CD4-positive, alpha-beta T cell (primary cell): Measurements from ENCODE around the gene NRXN3. TPM values are rescaled to one million over a fixed set of nuclear protein-coding genes. Genes with fewer than 3 reads are reported as not detected.

Experiments
- ATAC-seq: fragments of 200-7000 bp; cut with Tn5 transposase; one replicate; pipeline ENCODE4 v1.10.0; 2022; ENCODE audit warnings: mild to moderate bottlenecking; ENCODE audit not compliant: poor library complexity
- CTCF ChIA-PET: fragments of 350-600 bp; sonication (Branson Sonifier 250); formaldehyde crosslinking; loops from one replicate; lab custom pipeline; 2021; ENCODE audit warnings: antibody characterized with exemption, inconsistent platforms; lab: Charles Lee
- POLR2A ChIA-PET: fragments of 350-600 bp; sonication (Branson Sonifier 250); formaldehyde crosslinking; loops from one replicate; lab custom pipeline; 2021; ENCODE audit warnings: antibody characterized with exemption, inconsistent platforms; lab: Charles Lee
- DNase-seq, 14 experiments: peaks; one replicate each; pipeline ENCODE4 v3.0.0-alpha.2; 2013 to 2020; ENCODE audit warnings: mixed read lengths in 2 of 14
- H3K27ac ChIP-seq, 2 donors: one replicate each; pipeline versions ENCODE4 v1.5.1 to v1.7.0; 2013; ENCODE audit warnings: low read length in 2 of 2, low read depth in 1 of 2, mild to moderate bottlenecking in 1 of 2
- H3K27me3 ChIP-seq, 2 experiments: 1 replicate in 1 of 2; 2 replicates in 1 of 2; pipeline versions ENCODE4 v1.6.1 to v1.7.0; 2013; ENCODE audit warnings: low read length in 2 of 2, control low read depth in 1 of 2, mild to moderate bottlenecking in 1 of 2, moderate library complexity in 1 of 2; ENCODE audit not compliant: insufficient read depth in 2 of 2, control insufficient read depth in 1 of 2
- H3K36me3 ChIP-seq: one replicate; pipeline ENCODE4 v1.6.1; 2013; ENCODE audit warnings: low read length, control low read depth; ENCODE audit not compliant: insufficient read depth
- H3K4me1 ChIP-seq: one replicate; pipeline ENCODE4 v1.6.1; 2013; ENCODE audit warnings: low read length, control low read depth; ENCODE audit not compliant: insufficient read depth
- H3K4me3 ChIP-seq: one replicate; pipeline ENCODE4 v1.5.1; 2013; ENCODE audit warnings: mild to moderate bottlenecking, low read length, moderate library complexity
- H3K9me3 ChIP-seq, 2 experiments: 1 replicate in 1 of 2; 2 replicates in 1 of 2; pipeline versions ENCODE4 v1.6.1 to v1.7.0; 2013; ENCODE audit warnings: low read length in 2 of 2, mild to moderate bottlenecking in 2 of 2, control low read depth in 1 of 2, moderate library complexity in 1 of 2; ENCODE audit not compliant: control insufficient read depth in 1 of 2, insufficient read depth in 1 of 2
- H3K27ac Mint-ChIP-seq: one replicate; pipeline ENCODE4 v1.8.0; 2020; ENCODE audit warnings: mixed read lengths
- H3K27me3 Mint-ChIP-seq: one replicate; pipeline ENCODE4 v1.8.0; 2021; ENCODE audit warnings: mixed read lengths
- H3K36me3 Mint-ChIP-seq: one replicate; pipeline ENCODE4 v1.8.0; 2021; ENCODE audit warnings: low read depth, mixed read lengths
- H3K4me1 Mint-ChIP-seq: one replicate; pipeline ENCODE4 v1.8.0; 2021; ENCODE audit warnings: low read depth, mixed read lengths
- H3K4me3 Mint-ChIP-seq: one replicate; pipeline ENCODE4 v1.8.0; 2020; ENCODE audit warnings: mild to moderate bottlenecking, mixed read lengths
- H3K9me3 Mint-ChIP-seq: one replicate; pipeline ENCODE4 v1.8.0; 2020; ENCODE audit warnings: mixed read lengths
- CTCF ChIP-seq: fragments of 200-600 bp; IDR thresholded peaks from one replicate; pipeline ENCODE4 v1.8.0; 2022; ENCODE audit warnings: antibody characterized with exemption, mild to moderate bottlenecking
- intact Hi-C, 2 experiments: fragments of 100-400 bp; cut with DNase I in 1 of 2; cut with micrococcal nuclease in 1 of 2; formaldehyde crosslinking; loops; one replicate each; pipeline versions ENCODE4 v1.15.1 to v1.9.0; 2023 to 2025; cut with DNase I, micrococcal nuclease
- total RNA-seq, 174 experiments: library from RNA in 2 of 174; stranded (reverse) in 2 of 174; gene quantifications; one replicate each; pipeline ENCODE4 v1.2.3 and lab custom pipeline; 2021 to 2026

Gene NRXN3
- total RNA-seq, 2 experiments from 2014 or later: not detected

GRCh38 chr14:78762331-78762730 lies 592.2 kb downstream of the NRXN3 start:
- no peak overlapping the region for H3K27ac Mint-ChIP-seq
- Histone ChIP-seq H3K4me3 (no peak overlapping the region), H3K36me3 (no peaks in the 10 kb centered on the region), H3K9me3 (no peaks in the 10 kb centered on the region), H3K27me3 (no peaks in the 10 kb centered on the region), H3K4me1 (no peaks in the 10 kb centered on the region), H3K27ac (no peak overlapping the region)
- no peaks in the 10 kb centered on the region for H3K36me3 Mint-ChIP-seq
- no peaks in the 10 kb centered on the region for H3K4me1 Mint-ChIP-seq
- DNase-seq (no peak), ATAC-seq (no peak)
- H3K9me3 Mint-ChIP-seq: peaks cover 2% of the 10 kb centered on the region
- intact Hi-C loops: no loop called here
- TF ChIP-seq CTCF: no peak
- ChIA-PET POLR2A (no interaction called here), CTCF (no interaction called here)
- H3K4me3 Mint-ChIP-seq: no peak overlapping the region
- H3K27me3 Mint-ChIP-seq: peaks cover 6% of the 10 kb centered on the region

- Mint-ChIP-seq H3K9me3 (peaks cover 2% of the 10 kb centered on the region), H3K27ac (no peak overlapping the region), H3K4me1 (no peaks in the 10 kb centered on the region), H3K4me3 (no peak overlapping the region), H3K27me3 (peaks cover 6% of the 10 kb centered on the region), H3K36me3 (no peaks in the 10 kb centered on the region)
- no peaks in the 10 kb centered on the region for H3K36me3 ChIP-seq
- no peak for DNase-seq
- no peak for TF ChIP-seq CTCF
- no peak overlapping the region for H3K4me3 ChIP-seq
- no peaks in the 10 kb centered on the region for H3K4me1 ChIP-seq
- CTCF ChIA-PET: no interaction called here
- H3K27ac ChIP-seq: no peak overlapping the region
- intact Hi-C loops: no loop called here
- no peaks in the 10 kb centered on the region for H3K27me3 ChIP-seq
- POLR2A ChIA-PET: no interaction called here
- ATAC-seq: no peak
- H3K9me3 ChIP-seq: no peaks in the 10 kb centered on the region
These were observed 593.6 kb downstream of the NRXN3 start for GRCh38 chr14:78763746-78764145.

- Histone ChIP-seq H3K4me3 (no peak overlapping the region), H3K27me3 (no peaks in the 10 kb centered on the region), H3K4me1 (no peaks in the 10 kb centered on the region), H3K9me3 (no peaks in the 10 kb centered on the region), H3K36me3 (no peaks in the 10 kb centered on the region), H3K27ac (no peak overlapping the region)
- Mint-ChIP-seq H3K9me3 (peaks cover 2% of the 10 kb centered on the region), H3K27me3 (peaks cover 6% of the 10 kb centered on the region), H3K27ac (no peak overlapping the region), H3K4me3 (no peak overlapping the region), H3K4me1 (no peaks in the 10 kb centered on the region), H3K36me3 (no peaks in the 10 kb centered on the region)
- POLR2A ChIA-PET: no interaction called here
- DNase-seq: no peak
- TF ChIP-seq CTCF: no peak
- CTCF ChIA-PET: no interaction called here
- intact Hi-C loops: no loop called here
- ATAC-seq: no peak
These were observed 594.1 kb downstream of the NRXN3 start for GRCh38 chr14:78764240-78764639.
